Testis (tissue), 2 donors: ENCODE data around the gene STX19.

ENCODE experiments used
- POLR2A ChIP-seq: fragments of 450-650 bp; IDR thresholded peaks from one replicate; pipeline ENCODE4 v1.6.1; 2017; ENCODE audit warnings: antibody characterized with exemption, mild to moderate bottlenecking, moderate library complexity
- TF ChIP-seq, protein P1 (sequence below), 3 experiments: fragments of 450-650 bp in 2 of 3; fragments of 200-600 bp in 1 of 3; sonication (generic) in 1 of 3; IDR thresholded peaks; one replicate each; pipeline ENCODE4 v1.5.1; 2016 to 2019; ENCODE audit warnings: antibody characterized with exemption in 3 of 3, mild to moderate bottlenecking in 2 of 3, moderate library complexity in 1 of 3

GRCh38 chr3:94065122-94065521, 36.7 kb upstream of the STX19 start:
- TF ChIP-seq, protein P1, sequence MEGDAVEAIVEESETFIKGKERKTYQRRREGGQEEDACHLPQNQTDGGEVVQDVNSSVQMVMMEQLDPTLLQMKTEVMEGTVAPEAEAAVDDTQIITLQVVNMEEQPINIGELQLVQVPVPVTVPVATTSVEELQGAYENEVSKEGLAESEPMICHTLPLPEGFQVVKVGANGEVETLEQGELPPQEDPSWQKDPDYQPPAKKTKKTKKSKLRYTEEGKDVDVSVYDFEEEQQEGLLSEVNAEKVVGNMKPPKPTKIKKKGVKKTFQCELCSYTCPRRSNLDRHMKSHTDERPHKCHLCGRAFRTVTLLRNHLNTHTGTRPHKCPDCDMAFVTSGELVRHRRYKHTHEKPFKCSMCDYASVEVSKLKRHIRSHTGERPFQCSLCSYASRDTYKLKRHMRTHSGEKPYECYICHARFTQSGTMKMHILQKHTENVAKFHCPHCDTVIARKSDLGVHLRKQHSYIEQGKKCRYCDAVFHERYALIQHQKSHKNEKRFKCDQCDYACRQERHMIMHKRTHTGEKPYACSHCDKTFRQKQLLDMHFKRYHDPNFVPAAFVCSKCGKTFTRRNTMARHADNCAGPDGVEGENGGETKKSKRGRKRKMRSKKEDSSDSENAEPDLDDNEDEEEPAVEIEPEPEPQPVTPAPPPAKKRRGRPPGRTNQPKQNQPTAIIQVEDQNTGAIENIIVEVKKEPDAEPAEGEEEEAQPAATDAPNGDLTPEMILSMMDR (IDR thresholded peaks at IDR 0.05): no peak
- TF ChIP-seq POLR2A: no peak
